ENCODE results near the gene KRTAP2-3. TPM values are rescaled to one million over a fixed set of nuclear protein-coding genes. Genes with fewer than 3 reads are reported as not detected.

The KRTAP2-3 gene
- total and polyA plus RNA-seq, 4 donors: not detected

- no peak for ATAC-seq (ENCODE audit: insufficient read depth, low FRiP score)
- H3K27ac ChIP-seq (ENCODE audit: low read depth in 1 of 2, low read length in 1 of 2): no peak overlapping the region
- H3K9me3 ChIP-seq (ENCODE audit: control insufficient read depth in 4 of 4, insufficient read depth in 3 of 4, low read length in 3 of 4): peaks cover 0 to 4% (median 1%) of the 10 kb centered on the region in 4 donors
- H3K4me3 ChIP-seq: no peak overlapping the region
- H3K27me3 ChIP-seq (ENCODE audit: control insufficient read depth in 3 of 3, insufficient read depth in 3 of 3, low read length in 2 of 3): no peaks in the 10 kb centered on the region
- TF ChIP-seq, protein P1, sequence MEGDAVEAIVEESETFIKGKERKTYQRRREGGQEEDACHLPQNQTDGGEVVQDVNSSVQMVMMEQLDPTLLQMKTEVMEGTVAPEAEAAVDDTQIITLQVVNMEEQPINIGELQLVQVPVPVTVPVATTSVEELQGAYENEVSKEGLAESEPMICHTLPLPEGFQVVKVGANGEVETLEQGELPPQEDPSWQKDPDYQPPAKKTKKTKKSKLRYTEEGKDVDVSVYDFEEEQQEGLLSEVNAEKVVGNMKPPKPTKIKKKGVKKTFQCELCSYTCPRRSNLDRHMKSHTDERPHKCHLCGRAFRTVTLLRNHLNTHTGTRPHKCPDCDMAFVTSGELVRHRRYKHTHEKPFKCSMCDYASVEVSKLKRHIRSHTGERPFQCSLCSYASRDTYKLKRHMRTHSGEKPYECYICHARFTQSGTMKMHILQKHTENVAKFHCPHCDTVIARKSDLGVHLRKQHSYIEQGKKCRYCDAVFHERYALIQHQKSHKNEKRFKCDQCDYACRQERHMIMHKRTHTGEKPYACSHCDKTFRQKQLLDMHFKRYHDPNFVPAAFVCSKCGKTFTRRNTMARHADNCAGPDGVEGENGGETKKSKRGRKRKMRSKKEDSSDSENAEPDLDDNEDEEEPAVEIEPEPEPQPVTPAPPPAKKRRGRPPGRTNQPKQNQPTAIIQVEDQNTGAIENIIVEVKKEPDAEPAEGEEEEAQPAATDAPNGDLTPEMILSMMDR (IDR thresholded peaks at IDR 0.05; ENCODE audit: control extremely low read depth, extremely low read depth): no peak
- DNase-seq: no peak
- H3K9ac ChIP-seq (ENCODE audit: insufficient read depth in 1 of 2, low read length in 2 of 2): no peak overlapping the region
- no peaks in the 10 kb centered on the region for H3K4me1 ChIP-seq (ENCODE audit: control insufficient read depth in 5 of 5, insufficient read depth in 5 of 5, low read length in 5 of 5)
- H3K36me3 ChIP-seq (ENCODE audit: control insufficient read depth in 4 of 4, insufficient read depth in 4 of 4, low read length in 4 of 4): no peaks in the 10 kb centered on the region
Observed at GRCh38 chr17:41020336-41020735, 39.6 kb downstream of the KRTAP2-3 start.

- Histone ChIP-seq H3K9ac (ENCODE audit: insufficient read depth in 1 of 2, low read length in 2 of 2) (no peak overlapping the region), H3K36me3 (ENCODE audit: control insufficient read depth in 4 of 4, insufficient read depth in 4 of 4, low read length in 4 of 4) (no peaks in the 10 kb centered on the region), H3K9me3 (ENCODE audit: control insufficient read depth in 4 of 4, insufficient read depth in 3 of 4, low read length in 3 of 4) (peaks cover 0 to 4% (median 1%) of the 10 kb centered on the region in 4 donors), H3K4me3 (no peak overlapping the region), H3K4me1 (ENCODE audit: control insufficient read depth in 5 of 5, insufficient read depth in 5 of 5, low read length in 5 of 5) (no peaks in the 10 kb centered on the region), H3K27ac (ENCODE audit: low read depth in 1 of 2, low read length in 1 of 2) (no peak overlapping the region), H3K27me3 (ENCODE audit: control insufficient read depth in 3 of 3, insufficient read depth in 3 of 3, low read length in 2 of 3) (no peaks in the 10 kb centered on the region)
- WGBS, 2 donors: 94 to 96% methylated on average over 3 of the region's 3 CpGs
- no peak for DNase-seq
- TF ChIP-seq, protein P1 (IDR thresholded peaks at IDR 0.05; ENCODE audit: control extremely low read depth, extremely low read depth): no peak
- ATAC-seq (ENCODE audit: insufficient read depth, low FRiP score): no peak
Observed at GRCh38 chr17:41019415-41019814, 40.5 kb downstream of the KRTAP2-3 start.

- DNase-seq (no peak), ATAC-seq (ENCODE audit: insufficient read depth, low FRiP score) (no peak)
- Histone ChIP-seq H3K27me3 (ENCODE audit: control insufficient read depth in 3 of 3, insufficient read depth in 3 of 3, low read length in 2 of 3) (no peaks in the 10 kb centered on the region), H3K4me3 (no peak overlapping the region), H3K27ac (ENCODE audit: low read depth in 1 of 2, low read length in 1 of 2) (no peak overlapping the region), H3K9me3 (ENCODE audit: control insufficient read depth in 4 of 4, insufficient read depth in 3 of 4, low read length in 3 of 4) (peaks cover 0 to 4% (median 1%) of the 10 kb centered on the region in 4 donors), H3K36me3 (ENCODE audit: control insufficient read depth in 4 of 4, insufficient read depth in 4 of 4, low read length in 4 of 4) (no peaks in the 10 kb centered on the region), H3K4me1 (ENCODE audit: control insufficient read depth in 5 of 5, insufficient read depth in 5 of 5, low read length in 5 of 5) (no peaks in the 10 kb centered on the region), H3K9ac (ENCODE audit: insufficient read depth in 1 of 2, low read length in 2 of 2) (no peak overlapping the region)
- TF ChIP-seq, protein P1 (IDR thresholded peaks at IDR 0.05; ENCODE audit: control extremely low read depth, extremely low read depth): no peak
- WGBS, 2 donors: 29 to 73% methylated on average over 3 of the region's 3 CpGs
Observed at GRCh38 chr17:41018541-41018940, 41.4 kb downstream of the KRTAP2-3 start.

- H3K27ac ChIP-seq (ENCODE audit: low read depth in 1 of 2, low read length in 1 of 2): no peak overlapping the region
Observed at GRCh38 chr17:41016578-41017215, 43.2 kb downstream of the KRTAP2-3 start.

More at GRCh38 chr17:41016578-41017215, 43.2 kb downstream of the KRTAP2-3 start:
- Histone ChIP-seq H3K9ac (ENCODE audit: insufficient read depth in 1 of 2, low read length in 2 of 2) (no peak overlapping the region), H3K4me3 (no peak overlapping the region), H3K36me3 (ENCODE audit: control insufficient read depth in 4 of 4, insufficient read depth in 4 of 4, low read length in 4 of 4) (no peaks in the 10 kb centered on the region), H3K4me1 (ENCODE audit: control insufficient read depth in 5 of 5, insufficient read depth in 5 of 5, low read length in 5 of 5) (no peaks in the 10 kb centered on the region), H3K27me3 (ENCODE audit: control insufficient read depth in 3 of 3, insufficient read depth in 3 of 3, low read length in 2 of 3) (no peaks in the 10 kb centered on the region), H3K9me3 (ENCODE audit: control insufficient read depth in 4 of 4, insufficient read depth in 3 of 4, low read length in 3 of 4) (peaks cover 0 to 3% (median 0%) of the 10 kb centered on the region in 4 donors)
- ATAC-seq (ENCODE audit: insufficient read depth, low FRiP score) (no peak), DNase-seq (no peak)
- TF ChIP-seq, protein P1 (IDR thresholded peaks at IDR 0.05; ENCODE audit: control extremely low read depth, extremely low read depth): no peak
- 81 to 82% methylated on average over 13 of the region's 13 CpGs for WGBS, 2 donors
